Activated CD4-positive, alpha-beta memory T cell treated with anti-CD3 and anti-CD28 coated beads, Interleukin-2, amount 10 ng/mL, durations not matched to agents 7 days and 5 days (primary cell): ENCODE measurements around the gene CRB3. TPM values are rescaled to one million over a fixed set of nuclear protein-coding genes. Genes with fewer than 3 reads are reported as not detected.

ENCODE experiments used
- CTCF ChIA-PET: fragments of 350-600 bp; sonication (Branson Sonifier 250); formaldehyde crosslinking; loops from one replicate; lab custom pipeline; 2021; ENCODE audit warnings: antibody characterized with exemption, inconsistent platforms; lab: Charles Lee
- POLR2A ChIA-PET: fragments of 350-600 bp; sonication (Branson Sonifier 250); formaldehyde crosslinking; loops from one replicate; lab custom pipeline; 2021; ENCODE audit warnings: antibody characterized with exemption; lab: Charles Lee
- DNase-seq: peaks from one replicate; pipeline ENCODE4 v3.0.0-alpha.2; 2020
- H3K27ac Mint-ChIP-seq: one replicate; pipeline ENCODE4 v1.8.0; 2021; ENCODE audit warnings: mild to moderate bottlenecking, mixed read lengths
- H3K27me3 Mint-ChIP-seq: one replicate; pipeline ENCODE4 v1.8.0; 2021; ENCODE audit warnings: mixed read lengths
- H3K36me3 Mint-ChIP-seq: one replicate; pipeline ENCODE4 v1.8.0; 2021; ENCODE audit warnings: low read depth, mixed read lengths
- H3K4me1 Mint-ChIP-seq: one replicate; pipeline ENCODE4 v1.8.0; 2021; ENCODE audit warnings: mixed read lengths
- H3K4me3 Mint-ChIP-seq: one replicate; pipeline ENCODE4 v1.8.0; 2021; ENCODE audit warnings: mild to moderate bottlenecking, mixed read lengths
- H3K9me3 Mint-ChIP-seq: one replicate; pipeline ENCODE4 v1.8.0; 2021; ENCODE audit warnings: mixed read lengths
- total RNA-seq, 2 experiments: library from RNA; stranded (reverse); gene quantifications; one replicate each; pipeline ENCODE4 v1.2.3, GENCODE V29; 2021

CRB3 gene
- total RNA-seq, 2 experiments from 2014 or later, result 0.63 to 0.93 TPM

GRCh38 chr19:6509118-6509971, 45.3 kb downstream of the CRB3 start:
- H3K4me3 Mint-ChIP-seq, result no peak overlapping the region
- peaks cover 13% of the 10 kb centered on the region for H3K4me1 Mint-ChIP-seq
- no peak overlapping the region for H3K27ac Mint-ChIP-seq
- no peak for DNase-seq
- no peaks in the 10 kb centered on the region for H3K36me3 Mint-ChIP-seq
- H3K27me3 Mint-ChIP-seq, result no peaks in the 10 kb centered on the region
- H3K9me3 Mint-ChIP-seq, result no peaks in the 10 kb centered on the region
- ChIA-PET CTCF (interaction anchor here (1.1 kb wide), 1 partner anchor 383 kb away, joined by 3 read pairs; no protein-coding TSS in a partner anchor), POLR2A (no interaction called here)

- no peak overlapping the region for H3K4me3 Mint-ChIP-seq
- no peaks in the 10 kb centered on the region for H3K9me3 Mint-ChIP-seq
- POLR2A ChIA-PET, result no interaction called here
- DNase-seq, result no peak
- no peak overlapping the region for H3K27ac Mint-ChIP-seq
- no peaks in the 10 kb centered on the region for H3K36me3 Mint-ChIP-seq
- H3K27me3 Mint-ChIP-seq, result no peaks in the 10 kb centered on the region
- CTCF ChIA-PET, result interaction anchor here (1.0 to 1.1 kb wide), 2 partner anchors 296 to 385 kb away, joined by 3 read pairs; no protein-coding TSS in a partner anchor
- peaks cover 8% of the 10 kb centered on the region for H3K4me1 Mint-ChIP-seq
Observed at GRCh38 chr19:6510618-6511017, 46.5 kb downstream of the CRB3 start.

DNA sequence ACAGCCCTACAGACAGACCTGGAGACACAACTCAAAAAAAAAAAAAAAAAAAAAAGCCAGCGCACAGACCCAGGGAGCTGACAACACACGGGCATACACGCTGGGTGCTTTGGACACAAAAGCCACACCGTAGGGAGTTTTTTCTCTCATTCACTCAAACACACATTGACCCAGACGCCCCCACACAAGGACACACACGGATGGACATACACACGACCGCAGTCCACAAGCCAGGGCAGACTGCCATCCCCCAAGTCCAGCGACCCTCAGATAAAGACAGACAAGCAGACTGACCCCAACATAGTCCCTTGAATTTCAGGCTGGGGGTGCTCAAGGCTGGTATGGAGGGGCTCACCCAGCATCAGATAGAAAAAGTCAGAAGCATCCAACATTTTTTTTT, 50.0 kb downstream of the CRB3 start:
- Mint-ChIP-seq H3K36me3 (no peaks in the 10 kb centered on the region), H3K4me1 (peaks cover 31% of the 10 kb centered on the region), H3K27ac (no peak overlapping the region), H3K4me3 (no peak overlapping the region), H3K27me3 (no peaks in the 10 kb centered on the region), H3K9me3 (no peaks in the 10 kb centered on the region)
- ChIA-PET CTCF (no interaction called here), POLR2A (no interaction called here)
- no peak for DNase-seq

DNA sequence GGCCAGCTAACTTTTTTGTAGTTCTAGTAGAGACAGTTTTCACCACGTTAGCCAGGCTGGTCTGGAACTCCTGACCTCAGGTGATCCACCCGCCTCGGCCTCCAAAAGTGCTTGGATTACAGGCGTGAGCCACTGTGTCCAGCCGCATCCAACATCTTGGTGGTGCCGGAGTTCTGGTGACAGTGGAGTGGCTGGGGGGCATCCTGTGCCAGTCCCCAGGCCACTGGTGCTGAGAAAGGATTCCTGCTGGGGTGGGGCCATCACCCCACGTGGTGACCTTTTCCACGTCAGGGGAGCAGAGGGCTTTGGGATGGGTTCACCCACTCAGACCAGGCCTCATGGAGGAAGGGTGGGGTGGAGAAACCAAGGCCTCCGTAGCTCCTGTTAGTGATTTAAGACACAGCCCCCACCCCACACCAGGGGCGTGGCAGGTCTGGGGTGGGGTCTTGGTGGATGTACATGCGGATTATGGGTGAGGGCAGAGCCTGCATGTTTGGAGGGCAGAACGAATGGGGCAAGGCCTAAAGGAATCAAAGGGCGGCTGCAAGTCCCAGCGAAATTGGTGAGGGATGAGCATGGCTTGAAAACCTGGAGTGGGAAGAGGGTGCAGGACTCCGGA, 51.0 kb downstream of the CRB3 start:
- Mint-ChIP-seq H3K27me3 (no peaks in the 10 kb centered on the region), H3K27ac (no peak overlapping the region), H3K36me3 (no peaks in the 10 kb centered on the region), H3K4me1 (peaks cover 38% of the 10 kb centered on the region), H3K4me3 (peak overlapping the region; percentile 52), H3K9me3 (no peaks in the 10 kb centered on the region)
- no peak for DNase-seq
- ChIA-PET POLR2A (interaction anchor here (1.5 kb wide), 1 partner anchor 12 kb away, joined by 4 read pairs; no protein-coding TSS in a partner anchor), CTCF (interaction anchor here (0.7 kb wide), 1 partner anchor 627 kb away, joined by 3 read pairs; no protein-coding TSS in a partner anchor)

- CTCF ChIA-PET, result interaction anchor here (0.6 to 3.9 kb wide), 24 partner anchors 9 to 626 kb away, joined by 3 to 44 read pairs (median 5); partner anchors contain the start of genes DENND1C, GPR108, TNFSF9 and VAV1
- peak overlapping the region; percentile 88 for H3K27ac Mint-ChIP-seq
- POLR2A ChIA-PET, result interaction anchor here (0.7 to 2.5 kb wide), 12 partner anchors 13 to 347 kb away, joined by 3 to 14 read pairs (median 4); partner anchors contain the start of genes DENND1C and TNFSF9
- H3K9me3 Mint-ChIP-seq, result no peaks in the 10 kb centered on the region
- peak; percentile 85 for DNase-seq
- H3K27me3 Mint-ChIP-seq, result no peaks in the 10 kb centered on the region
- H3K4me1 Mint-ChIP-seq, result peaks cover 43% of the 10 kb centered on the region
- peak overlapping the region; percentile 98 for H3K4me3 Mint-ChIP-seq
- H3K36me3 Mint-ChIP-seq, result no peaks in the 10 kb centered on the region
Observed at GRCh38 chr19:6516018-6516658, 52.1 kb downstream of the CRB3 start.

Other genes starting within 250 kb of the CRB3 start
- gene MLLT1, start 184.3 kb upstream of the CRB3 start, total RNA-seq, result 10 to 100 TPM; 35.6 to 37.2 TPM
- under 1 TPM; 0.15 to 0.30 TPM for gene ACER1, start 130.7 kb upstream of the CRB3 start, total RNA-seq
- gene CLPP, start 102.7 kb upstream of the CRB3 start, total RNA-seq, result 100 to 1,000 TPM; 136 to 147 TPM
- 10 to 100 TPM; 52.0 to 52.5 TPM for gene ALKBH7, start 91.5 kb upstream of the CRB3 start, total RNA-seq
- 1 to 10 TPM; 2.3 to 2.7 TPM for gene PSPN, start 88.3 kb upstream of the CRB3 start, total RNA-seq
- gene GTF2F1, start 71.1 kb upstream of the CRB3 start, total RNA-seq, result 10 to 100 TPM; 75.5 to 79.8 TPM
- gene KHSRP, start 39.5 kb upstream of the CRB3 start, total RNA-seq, result 100 to 1,000 TPM; 246 to 250 TPM
- gene SLC25A41, start 30.5 kb upstream of the CRB3 start, total RNA-seq, result not detected
- 10 to 100 TPM; 30.0 to 35.7 TPM for gene SLC25A23, start 4.5 kb upstream of the CRB3 start, total RNA-seq
- 100 to 1,000 TPM in 1 of 2 experiments, 10 to 100 TPM in 1; 97.2 to 101 TPM for gene DENND1C, start 17.5 kb downstream of the CRB3 start, total RNA-seq
- gene TUBB4A, start 38.0 kb downstream of the CRB3 start, total RNA-seq, result 1 to 10 TPM; 2.5 to 3.0 TPM
- gene TNFSF9, start 66.8 kb downstream of the CRB3 start, total RNA-seq, result 1 to 10 TPM; 5.7 to 5.8 TPM
- 10 to 100 TPM; 64.1 to 64.4 TPM for gene CD70, start 126.9 kb downstream of the CRB3 start, total RNA-seq
- gene TNFSF14, start 205.9 kb downstream of the CRB3 start, total RNA-seq, result 10 to 100 TPM; 17.3 to 18.4 TPM